HG03103 (cell line): ENCODE data around the gene KDM7A.

Experiments
- ATAC-seq: cut with Tn5 transposase; IDR thresholded peaks from one replicate; pipeline ENCODE4 v1.9.1; 2021; ENCODE audit warnings: low read depth; ENCODE audit not compliant: unreplicated experiment

The KDM7A gene

GRCh38 chr7:140085447-140085846, 91.3 kb downstream of the KDM7A start:
- no peak for ATAC-seq

- ATAC-seq = peak; percentile 75
Measured at GRCh38 chr7:140084972-140085371, 91.8 kb downstream of the KDM7A start.

- no peak for ATAC-seq
Measured at GRCh38 chr7:140084142-140084655, 92.6 kb downstream of the KDM7A start.

GRCh38 chr7:140082770-140083169, 94.0 kb downstream of the KDM7A start:
- no peak for ATAC-seq

GRCh38 chr7:140081774-140082425, 94.9 kb downstream of the KDM7A start:
- ATAC-seq = no peak

GRCh38 chr7:140080919-140081318, 95.9 kb downstream of the KDM7A start:
- ATAC-seq = no peak

GRCh38 chr7:140079121-140079536, 97.7 kb downstream of the KDM7A start:
- ATAC-seq = no peak

- no peak for ATAC-seq
Measured at GRCh38 chr7:140078392-140078791, 98.4 kb downstream of the KDM7A start.

- ATAC-seq = no peak
Measured at GRCh38 chr7:140074780-140075179, 102.0 kb downstream of the KDM7A start.

GRCh38 chr7:140070546-140070945, 106.2 kb downstream of the KDM7A start:
- no peak for ATAC-seq

GRCh38 chr7:140069298-140069949, 107.4 kb downstream of the KDM7A start:
- no peak for ATAC-seq

- no peak for ATAC-seq
Measured at GRCh38 chr7:140068033-140068432, 108.8 kb downstream of the KDM7A start.

GRCh38 chr7:140067052-140067451, 109.7 kb downstream of the KDM7A start:
- no peak for ATAC-seq

GRCh38 chr7:140062528-140063299, 114.1 kb downstream of the KDM7A start, which contains the start of gene PARP12:
Gene PARP12 (minus strand): TSS chr7:140062951. CDS start chr7:140062847, 104 bp downstream.
- ATAC-seq = peak; percentile 87

- ATAC-seq = peak; percentile 10
Measured at GRCh38 chr7:140062118-140062527, 114.7 kb downstream of the KDM7A start.

GRCh38 chr7:140061607-140061930, 115.2 kb downstream of the KDM7A start:
- no peak for ATAC-seq

- no peak for ATAC-seq
Measured at GRCh38 chr7:140060788-140061606, 115.8 kb downstream of the KDM7A start.

- no peak for ATAC-seq
Measured at GRCh38 chr7:140060243-140060630, 116.5 kb downstream of the KDM7A start.

GRCh38 chr7:140059273-140060242, 117.2 kb downstream of the KDM7A start:
- no peak for ATAC-seq
